Measurements from ENCODE around the gene ZNF385C.

Gene ZNF385C

GRCh38 chr17:42107124-42107523, 8.9 kb upstream of the ZNF385C start:
- no peak for DNase-seq

GRCh38 chr17:42106009-42106408, 7.7 kb upstream of the ZNF385C start:
- no peak for DNase-seq

- DNase-seq: no peak
These were observed 6.0 kb upstream of the ZNF385C start for GRCh38 chr17:42104264-42104663.

DNA sequence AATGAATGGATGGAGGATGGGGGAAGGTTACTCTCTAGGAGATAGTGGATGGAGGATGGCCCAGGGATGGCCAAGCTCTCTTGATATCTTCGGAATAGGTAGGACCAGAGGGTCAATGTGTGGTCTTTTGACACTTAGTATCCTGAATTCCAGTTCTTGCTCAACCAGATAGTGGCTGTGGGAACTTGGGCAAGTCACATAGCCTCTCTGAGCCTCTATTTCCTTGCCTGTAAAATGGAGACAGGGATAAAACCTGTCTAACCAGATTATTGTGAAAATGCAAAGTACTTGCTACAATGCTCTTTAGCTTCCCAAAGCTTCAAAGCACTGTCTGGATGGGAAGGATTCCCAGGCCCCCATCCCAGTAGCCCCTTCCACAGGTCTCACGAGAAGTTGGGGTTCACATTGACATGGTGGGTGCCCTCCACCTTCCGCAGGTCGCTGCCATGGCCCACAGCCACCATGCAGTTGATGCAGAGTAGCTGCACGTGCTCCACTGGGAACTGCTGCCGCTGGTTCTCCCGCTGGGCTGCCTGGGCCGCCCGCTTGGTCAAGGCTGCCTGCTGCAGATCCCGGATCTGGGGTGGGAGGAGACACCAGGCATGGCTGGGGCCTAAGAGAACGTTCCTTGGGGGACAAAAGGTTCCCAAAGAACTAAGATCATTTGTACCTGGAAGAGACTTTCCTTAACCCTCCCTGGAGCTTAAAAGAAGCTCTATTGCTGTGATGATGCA, 5.1 kb upstream of the ZNF385C start:
- no peak for DNase-seq

GRCh38 chr17:42101513-42102292, 3.4 kb upstream of the ZNF385C start:
- peak; percentile 70 for DNase-seq

GRCh38 chr17:42098730-42099399, 592 bp upstream of the ZNF385C start:
- DNase-seq: no peak

DNA sequence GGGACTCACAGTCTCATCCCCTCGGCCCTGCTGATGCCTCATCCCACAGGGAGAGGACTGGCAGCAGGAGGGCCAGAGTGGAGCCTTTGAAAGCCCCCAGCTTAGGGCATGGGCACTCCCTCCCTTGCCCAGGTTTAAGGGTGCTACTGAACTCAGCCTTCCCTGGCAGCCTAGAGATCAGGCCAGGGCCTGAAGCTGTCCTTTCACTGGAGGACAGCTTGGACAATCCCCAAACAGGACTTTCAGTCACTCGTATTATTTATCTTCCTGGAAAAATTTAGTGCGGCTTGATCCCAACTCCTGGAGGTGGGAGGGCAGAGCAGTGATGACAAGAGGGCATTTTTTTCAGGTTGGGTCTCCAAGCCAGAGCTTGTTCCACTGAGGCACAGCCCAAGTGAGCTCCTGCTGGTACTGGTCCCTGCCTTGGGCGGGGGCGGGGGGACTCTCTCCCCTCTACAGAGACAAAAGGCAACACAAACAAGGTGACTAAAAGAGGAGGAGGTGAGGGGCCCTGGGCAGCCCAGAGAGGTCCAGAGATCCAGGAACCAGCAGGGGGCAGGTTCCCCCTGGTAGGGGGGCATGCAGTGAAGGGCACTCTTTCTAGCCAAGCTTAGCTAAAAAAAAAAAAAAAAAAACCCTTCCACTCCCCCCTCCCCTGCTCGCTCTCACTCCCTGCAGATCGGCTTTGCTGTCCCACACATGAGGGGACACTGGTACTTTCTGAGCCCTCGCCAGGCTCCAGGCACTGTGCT, 1.7 kb downstream of the ZNF385C start:
- no peak for DNase-seq

GRCh38 chr17:42094375-42095069, 3.8 kb downstream of the ZNF385C start:
- DNase-seq: no peak

DNA sequence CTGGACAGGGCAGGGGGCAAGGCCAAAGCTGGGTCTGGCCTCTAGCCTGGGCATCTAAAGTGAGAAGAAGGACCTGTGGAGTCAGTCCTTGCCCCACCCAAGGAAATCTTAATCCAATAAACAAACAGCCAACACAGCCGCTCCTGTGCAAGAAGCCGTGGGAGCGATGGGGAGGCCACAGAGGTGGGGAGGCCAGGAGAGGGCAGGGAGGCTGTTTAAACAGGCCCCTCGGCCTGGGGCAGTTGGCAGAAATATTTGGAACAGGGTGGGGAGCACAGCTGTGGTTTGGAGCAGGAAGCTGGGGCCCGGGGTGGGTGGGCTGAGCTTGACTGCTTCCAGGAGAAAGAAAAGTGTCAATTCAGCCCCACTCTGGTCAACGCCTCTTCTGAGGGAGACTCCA, 5.3 kb downstream of the ZNF385C start:
- DNase-seq: no peak

GRCh38 chr17:42090964-42091790, 7.1 kb downstream of the ZNF385C start:
- no peak for DNase-seq

GRCh38 chr17:42088736-42089135, 9.5 kb downstream of the ZNF385C start:
- no peak for DNase-seq

DNA sequence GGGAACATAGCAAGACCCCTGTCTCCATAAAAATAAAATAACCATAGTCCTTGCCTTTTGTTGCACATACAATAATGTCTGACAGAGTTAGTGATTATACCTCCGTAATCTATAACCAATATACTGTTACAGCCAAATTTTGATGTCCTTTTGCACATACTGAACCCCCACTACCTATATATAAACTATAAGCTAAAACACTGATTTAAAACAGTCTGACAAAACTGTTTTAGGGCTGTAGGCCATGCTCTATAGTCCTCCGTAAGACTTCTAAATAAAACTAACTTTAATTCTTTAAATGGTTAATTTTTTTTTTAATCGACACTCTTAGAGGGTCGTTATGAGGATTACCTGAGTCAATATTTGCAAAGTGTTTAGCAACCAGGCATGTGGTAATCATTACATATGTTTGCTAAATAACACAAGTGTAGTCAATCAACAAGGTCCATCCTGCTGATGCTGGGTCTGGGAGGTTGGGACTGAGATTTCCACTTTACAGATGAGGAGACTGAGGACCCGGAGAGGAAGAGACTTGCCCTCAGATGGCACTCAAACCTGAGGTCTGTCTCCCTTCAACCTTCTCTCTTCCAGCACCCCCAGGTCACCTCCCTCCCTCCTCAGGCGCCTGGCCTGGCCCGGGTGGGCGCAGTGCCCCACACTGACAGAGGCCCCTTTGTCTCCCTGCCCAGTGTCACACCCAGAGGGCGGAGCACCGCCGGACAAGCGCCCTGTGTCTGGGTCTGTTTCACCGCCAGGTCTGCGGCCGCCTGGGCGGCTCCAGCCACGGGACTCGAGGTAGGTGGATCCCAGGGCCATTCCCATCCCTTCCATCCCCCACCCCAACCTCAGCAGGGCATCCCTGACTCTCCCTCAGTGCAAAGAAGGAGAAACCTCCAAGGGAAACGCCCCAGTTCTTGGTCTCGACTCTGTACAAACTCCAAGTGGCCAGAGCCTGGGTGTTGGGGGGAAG, 10.3 kb downstream of the ZNF385C start:
- no peak for DNase-seq

DNA sequence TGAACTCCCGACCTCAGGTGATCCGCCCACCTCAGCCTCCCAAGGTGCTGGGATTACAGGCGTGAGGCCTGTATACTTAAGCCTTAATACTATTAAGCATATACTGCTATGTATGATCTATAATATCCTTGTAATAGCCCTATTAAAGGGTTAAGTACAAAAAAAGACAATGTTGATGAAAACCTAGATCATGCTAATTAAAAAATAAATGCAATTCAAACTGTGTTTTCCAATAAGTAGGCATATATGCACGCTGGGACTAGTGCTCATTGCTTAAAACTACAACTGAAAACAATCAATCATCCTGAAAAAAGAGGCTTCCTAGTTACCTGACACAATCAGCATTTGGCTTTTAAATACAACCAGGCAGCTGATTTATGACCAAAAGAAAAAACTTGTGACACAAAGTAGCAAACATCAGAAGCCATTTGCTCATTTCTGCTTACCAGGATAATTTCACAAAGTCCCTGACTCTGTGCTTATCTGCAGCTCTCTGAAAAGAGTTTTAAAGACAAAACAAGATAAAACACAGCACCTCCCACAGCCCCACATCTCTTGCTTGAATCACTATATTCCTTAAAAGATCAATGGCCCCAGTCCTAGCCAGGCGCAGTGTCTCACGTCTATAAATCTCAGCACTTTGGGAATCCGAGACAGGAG, 11.1 kb downstream of the ZNF385C start:
- DNase-seq: no peak

DNA sequence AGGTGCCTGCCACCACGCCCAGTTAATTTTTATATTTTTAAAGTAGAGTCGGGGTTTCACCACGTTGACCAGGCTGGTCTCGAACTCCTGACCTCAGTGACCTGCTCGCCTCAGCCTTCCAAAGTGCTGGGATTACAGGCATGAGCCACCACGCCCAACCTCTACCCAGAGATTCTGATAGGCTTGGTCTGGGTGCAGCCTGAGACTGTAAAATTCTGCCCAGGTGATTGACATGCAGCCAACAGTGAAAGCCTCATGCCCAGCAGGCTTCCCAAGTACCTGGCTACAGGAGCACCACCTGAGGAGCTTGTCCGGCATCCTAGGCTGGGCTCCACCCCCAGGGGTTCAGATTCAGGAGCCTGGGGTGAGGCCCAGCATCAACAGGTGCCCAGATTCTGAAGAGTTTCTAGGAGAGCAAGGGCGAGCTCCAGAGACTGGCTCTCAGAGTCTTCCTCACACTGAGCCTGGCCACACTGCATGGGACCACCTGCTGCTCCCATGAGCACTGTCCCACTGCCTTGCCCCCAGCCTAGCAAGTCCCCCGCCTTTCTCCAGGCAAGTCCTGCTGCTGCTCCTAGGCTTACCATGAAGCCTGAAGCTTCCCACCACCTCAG, 16.6 kb downstream of the ZNF385C start:
- no peak for DNase-seq

DNA sequence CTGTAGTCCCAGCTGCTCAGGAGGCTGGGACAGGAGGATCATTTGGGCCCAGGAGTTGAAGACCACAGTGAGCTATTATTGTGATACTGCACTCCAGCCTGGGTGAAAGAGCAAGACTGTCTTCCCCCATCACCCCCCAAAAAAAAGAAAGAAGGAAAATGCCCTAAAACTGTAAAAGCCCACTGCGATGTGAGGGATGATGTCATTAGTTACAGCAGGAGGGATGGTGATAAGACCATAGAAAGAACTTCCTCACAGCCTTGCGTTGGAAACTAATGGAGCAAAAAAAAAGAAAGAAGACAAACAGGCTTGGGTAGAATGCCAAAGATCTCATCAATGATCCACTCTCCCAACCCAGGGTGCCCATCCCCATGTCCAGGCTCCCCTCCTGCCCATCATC, 18.7 kb downstream of the ZNF385C start:
- DNase-seq: no peak

DNA sequence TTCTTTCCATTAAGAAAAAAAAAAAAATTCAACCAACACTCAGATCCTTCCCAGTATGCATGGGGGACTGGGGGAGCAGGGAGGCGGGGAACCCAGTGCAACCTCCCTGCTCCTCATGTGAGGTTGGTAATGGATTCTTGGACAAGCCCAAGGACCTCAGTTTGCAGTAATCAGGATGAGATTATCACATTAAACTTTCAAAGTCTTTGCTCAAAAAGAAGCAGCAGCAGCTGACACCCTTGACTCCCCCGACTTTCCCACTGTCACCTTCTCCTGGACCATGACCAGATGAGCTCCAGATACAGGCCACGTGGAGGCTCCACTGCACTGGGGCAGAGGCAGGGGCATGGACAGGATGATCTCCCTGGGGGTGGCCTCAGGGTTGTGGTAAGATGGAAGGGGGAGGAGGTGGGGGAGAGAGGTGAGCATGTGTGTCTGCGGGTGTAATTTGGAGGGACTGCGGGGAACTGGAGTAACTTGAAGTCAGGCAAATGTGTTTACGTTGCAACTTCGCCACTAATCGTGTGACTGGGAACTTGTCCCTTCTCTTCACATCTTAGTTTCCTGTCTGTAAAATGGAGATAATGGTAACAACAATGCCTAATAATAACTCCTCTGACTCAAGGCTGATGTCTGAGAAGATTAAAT, 19.8 kb downstream of the ZNF385C start:
- no peak for DNase-seq

DNA sequence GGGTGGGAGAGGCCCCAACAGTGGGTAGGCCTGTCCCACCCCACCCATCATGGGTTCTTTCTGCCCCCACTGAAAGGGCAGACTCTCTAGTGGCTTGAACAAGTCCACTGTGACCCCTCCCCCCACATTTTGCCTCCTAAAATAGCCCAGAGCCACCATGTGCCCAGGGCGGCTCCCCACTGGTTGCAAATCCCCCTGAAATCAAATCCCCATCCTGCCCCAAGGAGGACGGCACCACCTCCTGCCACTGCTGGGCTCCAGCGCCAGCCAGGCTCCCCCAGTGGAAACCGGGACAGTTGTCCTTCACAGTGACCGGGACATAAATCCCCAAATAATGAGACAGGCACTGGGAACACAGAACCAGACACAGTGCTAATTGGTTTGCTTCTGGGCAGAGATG, 20.5 kb downstream of the ZNF385C start:
- no peak for DNase-seq

DNA sequence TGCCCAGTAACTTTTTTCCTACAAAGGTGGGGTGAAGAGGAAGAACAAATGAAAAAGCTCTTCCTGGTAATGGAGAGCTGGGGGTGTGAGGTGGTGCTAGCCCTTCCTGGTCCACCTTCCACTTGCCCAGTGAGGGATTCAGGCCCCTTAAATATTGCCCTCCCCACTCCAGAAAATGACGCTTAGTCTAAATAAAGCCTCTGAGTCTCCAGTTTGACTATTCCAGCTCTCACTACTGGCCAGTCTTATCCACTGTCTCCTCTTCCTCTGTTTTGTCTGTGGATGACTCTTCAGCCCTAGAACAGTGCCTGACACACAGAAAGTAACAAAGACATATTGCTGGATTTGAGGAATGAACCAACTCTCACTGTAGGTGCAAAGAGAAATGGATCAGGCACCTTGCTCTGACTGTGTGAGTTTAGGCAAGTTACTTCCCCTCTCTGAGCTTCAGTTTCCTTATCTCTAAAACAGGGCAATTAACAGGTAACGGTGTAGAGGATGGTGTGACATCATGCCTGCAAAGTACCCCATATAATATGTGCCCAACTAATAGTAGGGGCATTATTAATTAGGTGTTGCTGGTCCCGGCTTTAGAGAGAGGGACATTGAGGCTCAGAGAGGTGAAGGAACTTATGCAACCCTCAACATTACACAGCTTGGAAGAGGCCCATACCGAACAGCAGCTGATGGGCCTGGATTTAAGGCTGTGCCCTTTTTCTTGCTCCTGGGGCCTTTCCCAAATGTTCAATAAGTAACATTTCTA, 21.3 kb downstream of the ZNF385C start:
- no peak for DNase-seq
